ENCODE data around the gene CRHR2. TPM values are rescaled to one million over a fixed set of nuclear protein-coding genes. Genes with fewer than 3 reads are reported as not detected.

The CRHR2 gene
- total and polyA plus RNA-seq, 2 experiments from 2014 or later = 0.14 to 1.4 TPM

DNA sequence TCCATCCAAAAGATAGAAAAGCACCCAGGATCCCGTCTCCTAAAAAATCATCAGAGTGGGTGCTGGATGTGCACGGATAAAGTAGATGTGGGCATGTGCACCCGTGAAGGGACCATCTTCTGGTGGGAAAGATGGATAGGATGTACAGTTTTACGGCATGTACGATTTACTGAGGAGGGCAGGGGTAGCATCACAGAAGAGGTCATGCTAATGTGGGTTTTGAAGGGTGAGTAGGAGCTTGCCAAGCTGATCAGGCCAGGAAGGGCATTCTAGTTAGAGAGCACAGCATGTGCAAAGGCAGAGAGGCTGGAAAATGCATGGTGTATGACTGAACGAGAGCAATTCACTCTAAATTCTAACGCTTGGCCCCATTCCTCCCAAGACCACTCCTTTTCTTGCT, 7.8 kb upstream of the CRHR2 start:
- Mint-ChIP-seq H3K9me3 (no peaks in the 10 kb centered on the region), H3K4me1 (peaks cover 7% of the 10 kb centered on the region), H3K36me3 (ENCODE audit: low read depth) (no peaks in the 10 kb centered on the region), H3K4me3 (no peak overlapping the region), H3K27ac (no peak overlapping the region), H3K27me3 (ENCODE audit: insufficient read depth, low read depth, poor library complexity) (peaks cover 8% of the 10 kb centered on the region)
- Histone ChIP-seq H3K36me3 (ENCODE audit: insufficient read depth) (no peaks in the 10 kb centered on the region), H2AFZ (no peak overlapping the region), H3K4me2 (no peak overlapping the region), H3K4me1 (ENCODE audit: insufficient read depth) (no peaks in the 10 kb centered on the region; the same call in 1 of the 2 replicates), H3K79me2 (replicated peaks; ENCODE audit: insufficient read depth) (no peaks in the 10 kb centered on the region), H3K27me3 (ENCODE audit: insufficient read depth) (no peaks in the 10 kb centered on the region), H4K20me1 (replicated peaks; ENCODE audit: insufficient read depth) (no peaks in the 10 kb centered on the region; the same call in 1 of the 2 replicates), H3F3A (replicated peaks; ENCODE audit: low read depth) (no peaks in the 10 kb centered on the region), H3K27ac (ENCODE audit: low read depth) (no peak overlapping the region), H3K9me2 (ENCODE audit: insufficient read depth) (no peaks in the 10 kb centered on the region), H3K4me3 (no peak overlapping the region)
- ATAC-seq (no peak), DNase-seq (ENCODE audit: low spot score) (no peak)
- TF ChIP-seq, protein P1, sequence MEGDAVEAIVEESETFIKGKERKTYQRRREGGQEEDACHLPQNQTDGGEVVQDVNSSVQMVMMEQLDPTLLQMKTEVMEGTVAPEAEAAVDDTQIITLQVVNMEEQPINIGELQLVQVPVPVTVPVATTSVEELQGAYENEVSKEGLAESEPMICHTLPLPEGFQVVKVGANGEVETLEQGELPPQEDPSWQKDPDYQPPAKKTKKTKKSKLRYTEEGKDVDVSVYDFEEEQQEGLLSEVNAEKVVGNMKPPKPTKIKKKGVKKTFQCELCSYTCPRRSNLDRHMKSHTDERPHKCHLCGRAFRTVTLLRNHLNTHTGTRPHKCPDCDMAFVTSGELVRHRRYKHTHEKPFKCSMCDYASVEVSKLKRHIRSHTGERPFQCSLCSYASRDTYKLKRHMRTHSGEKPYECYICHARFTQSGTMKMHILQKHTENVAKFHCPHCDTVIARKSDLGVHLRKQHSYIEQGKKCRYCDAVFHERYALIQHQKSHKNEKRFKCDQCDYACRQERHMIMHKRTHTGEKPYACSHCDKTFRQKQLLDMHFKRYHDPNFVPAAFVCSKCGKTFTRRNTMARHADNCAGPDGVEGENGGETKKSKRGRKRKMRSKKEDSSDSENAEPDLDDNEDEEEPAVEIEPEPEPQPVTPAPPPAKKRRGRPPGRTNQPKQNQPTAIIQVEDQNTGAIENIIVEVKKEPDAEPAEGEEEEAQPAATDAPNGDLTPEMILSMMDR (conservative IDR thresholded peaks at IDR 0.05; ENCODE audit: low read depth in 2 of 2) = no peak
- TF ChIP-seq, protein P2, sequence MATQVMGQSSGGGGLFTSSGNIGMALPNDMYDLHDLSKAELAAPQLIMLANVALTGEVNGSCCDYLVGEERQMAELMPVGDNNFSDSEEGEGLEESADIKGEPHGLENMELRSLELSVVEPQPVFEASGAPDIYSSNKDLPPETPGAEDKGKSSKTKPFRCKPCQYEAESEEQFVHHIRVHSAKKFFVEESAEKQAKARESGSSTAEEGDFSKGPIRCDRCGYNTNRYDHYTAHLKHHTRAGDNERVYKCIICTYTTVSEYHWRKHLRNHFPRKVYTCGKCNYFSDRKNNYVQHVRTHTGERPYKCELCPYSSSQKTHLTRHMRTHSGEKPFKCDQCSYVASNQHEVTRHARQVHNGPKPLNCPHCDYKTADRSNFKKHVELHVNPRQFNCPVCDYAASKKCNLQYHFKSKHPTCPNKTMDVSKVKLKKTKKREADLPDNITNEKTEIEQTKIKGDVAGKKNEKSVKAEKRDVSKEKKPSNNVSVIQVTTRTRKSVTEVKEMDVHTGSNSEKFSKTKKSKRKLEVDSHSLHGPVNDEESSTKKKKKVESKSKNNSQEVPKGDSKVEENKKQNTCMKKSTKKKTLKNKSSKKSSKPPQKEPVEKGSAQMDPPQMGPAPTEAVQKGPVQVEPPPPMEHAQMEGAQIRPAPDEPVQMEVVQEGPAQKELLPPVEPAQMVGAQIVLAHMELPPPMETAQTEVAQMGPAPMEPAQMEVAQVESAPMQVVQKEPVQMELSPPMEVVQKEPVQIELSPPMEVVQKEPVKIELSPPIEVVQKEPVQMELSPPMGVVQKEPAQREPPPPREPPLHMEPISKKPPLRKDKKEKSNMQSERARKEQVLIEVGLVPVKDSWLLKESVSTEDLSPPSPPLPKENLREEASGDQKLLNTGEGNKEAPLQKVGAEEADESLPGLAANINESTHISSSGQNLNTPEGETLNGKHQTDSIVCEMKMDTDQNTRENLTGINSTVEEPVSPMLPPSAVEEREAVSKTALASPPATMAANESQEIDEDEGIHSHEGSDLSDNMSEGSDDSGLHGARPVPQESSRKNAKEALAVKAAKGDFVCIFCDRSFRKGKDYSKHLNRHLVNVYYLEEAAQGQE (IDR thresholded peaks at IDR 0.05; ENCODE audit: unreplicated experiment) = no peak

DNA sequence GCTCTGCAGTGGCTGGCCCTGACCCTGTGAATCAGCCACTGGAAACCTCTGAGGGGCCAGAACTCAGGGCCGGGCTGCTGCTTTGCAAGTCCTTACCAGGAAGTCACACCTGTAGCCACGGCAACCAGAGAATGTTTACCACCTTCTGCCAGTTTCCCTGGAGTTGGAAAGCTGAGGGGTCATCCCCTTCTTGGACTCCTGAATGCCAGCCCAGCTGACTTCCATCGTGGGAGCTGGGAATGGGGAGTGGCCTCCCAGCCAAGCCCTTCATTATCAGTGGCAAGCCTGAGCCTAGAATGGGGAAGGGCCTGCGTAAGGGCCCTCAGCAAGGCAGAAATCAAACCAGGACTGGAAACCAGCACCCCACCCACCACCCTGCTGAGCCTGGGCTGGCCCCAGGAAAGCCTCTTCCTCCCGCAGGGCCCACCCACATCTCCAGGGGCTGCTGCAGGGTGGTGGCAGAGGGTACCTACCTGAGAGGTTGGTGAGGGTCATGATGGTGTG, 6.5 kb upstream of the CRHR2 start:
- Mint-ChIP-seq H3K27me3 (ENCODE audit: insufficient read depth, low read depth, poor library complexity) (peaks cover 14% of the 10 kb centered on the region), H3K4me1 (peaks cover 10% of the 10 kb centered on the region), H3K36me3 (ENCODE audit: low read depth) (no peaks in the 10 kb centered on the region), H3K4me3 (no peak overlapping the region), H3K9me3 (no peaks in the 10 kb centered on the region), H3K27ac (no peak overlapping the region)
- ATAC-seq (peak; percentile 31), DNase-seq (ENCODE audit: low spot score) (peak; percentile 66)
- 0 out of 2 replicates have a peak, but pooled peaks cover 5% of the 10 kb centered on the region for H3K4me1 ChIP-seq (ENCODE audit: insufficient read depth)
- no peaks in the 10 kb centered on the region for H3K9me2 ChIP-seq (ENCODE audit: insufficient read depth)
- no peak overlapping the region for H3K4me2 ChIP-seq
- H4K20me1 ChIP-seq (replicated peaks; ENCODE audit: insufficient read depth) = no peaks in the 10 kb centered on the region; the same call in 1 of the 2 replicates
- peaks cover 5% of the 10 kb centered on the region for H3K27me3 ChIP-seq (ENCODE audit: insufficient read depth)
- H3K27ac ChIP-seq (ENCODE audit: low read depth) = no peak overlapping the region
- no peak overlapping the region for H3K4me3 ChIP-seq
- H3F3A ChIP-seq (replicated peaks; ENCODE audit: low read depth) = no peaks in the 10 kb centered on the region
- no peaks in the 10 kb centered on the region for H3K79me2 ChIP-seq (replicated peaks; ENCODE audit: insufficient read depth)
- H2AFZ ChIP-seq = no peak overlapping the region
- no peaks in the 10 kb centered on the region for H3K36me3 ChIP-seq (ENCODE audit: insufficient read depth)
- TF ChIP-seq EZH2 (IDR thresholded peaks at IDR 0.05; ENCODE audit: low read depth, unreplicated experiment) (no peak), JUNB (IDR thresholded peaks at IDR 0.05; ENCODE audit: unreplicated experiment) (no peak), ZNF331 (CRISPR knock-in tag; IDR thresholded peaks at IDR 0.05; ENCODE audit: low read depth) (no peak), POLR2AphosphoS5 (IDR thresholded peaks at IDR 0.05; ENCODE audit: low read depth) (no peak), ZNF114 (CRISPR knock-in tag; IDR thresholded peaks at IDR 0.05) (no peak), CREB1 (CRISPR knock-in tag; IDR thresholded peaks at IDR 0.05; ENCODE audit: low read depth) (no peak), EZH2phosphoT487 (IDR thresholded peaks at IDR 0.05; ENCODE audit: unreplicated experiment) (no peak)
- TF ChIP-seq, protein P2 (IDR thresholded peaks at IDR 0.05; ENCODE audit: unreplicated experiment) = no peak
- TF ChIP-seq, protein P1 (conservative IDR thresholded peaks at IDR 0.05; ENCODE audit: low read depth in 2 of 2) = no peak

All from GM23338 (cell line).